GM04503 (cell line): ENCODE measurements around the gene OSBPL5.

Experiments
- DNase-seq: peaks from one replicate; pipeline ENCODE4 v3.0.0-alpha.2; 2012; ENCODE audit warnings: low read depth

OSBPL5 gene

GRCh38 chr11:3197044-3197695, 32.1 kb upstream of the OSBPL5 start:
- DNase-seq: no peak

GRCh38 chr11:3196161-3197043, 31.3 kb upstream of the OSBPL5 start:
- DNase-seq: no peak

GRCh38 chr11:3195251-3196160, 30.4 kb upstream of the OSBPL5 start:
- DNase-seq: no peak

GRCh38 chr11:3194016-3194816, 29.1 kb upstream of the OSBPL5 start:
- no peak for DNase-seq

GRCh38 chr11:3193373-3194015, 28.4 kb upstream of the OSBPL5 start:
- no peak for DNase-seq

GRCh38 chr11:3192511-3193372, 27.6 kb upstream of the OSBPL5 start:
- DNase-seq: no peak

GRCh38 chr11:3191586-3192324, 26.6 kb upstream of the OSBPL5 start:
- DNase-seq: no peak

GRCh38 chr11:3190600-3190999, 25.5 kb upstream of the OSBPL5 start:
- DNase-seq: no peak

GRCh38 chr11:3189886-3190583, 24.9 kb upstream of the OSBPL5 start:
- DNase-seq: no peak

- no peak for DNase-seq
These were observed 24.2 kb upstream of the OSBPL5 start for GRCh38 chr11:3189196-3189843.

- DNase-seq: no peak
These were observed 23.5 kb upstream of the OSBPL5 start for GRCh38 chr11:3188496-3189195.

- DNase-seq: no peak
These were observed 21.2 kb upstream of the OSBPL5 start for GRCh38 chr11:3186166-3186953.

GRCh38 chr11:3184732-3185347, 19.7 kb upstream of the OSBPL5 start:
- DNase-seq: no peak

GRCh38 chr11:3183523-3183922, 18.4 kb upstream of the OSBPL5 start:
- DNase-seq: no peak

- no peak for DNase-seq
These were observed 17.3 kb upstream of the OSBPL5 start for GRCh38 chr11:3182462-3182852.

- DNase-seq: no peak
These were observed 16.8 kb upstream of the OSBPL5 start for GRCh38 chr11:3181725-3182461.
